WERI-Rb-1 (cell line): Measurements from ENCODE around the gene RNU7-1.

Experiments used
- DNase-seq: peaks from one replicate; pipeline ENCODE4 v3.0.0-alpha.2; 2020
- H3K27ac ChIP-seq: fragments of 250-450 bp; sonication (Bioruptor Pico); 2 replicates; pipeline ENCODE4 v1.5.1; 2020; ENCODE audit warnings: mild to moderate bottlenecking, moderate library complexity
- H3K27me3 ChIP-seq: fragments of 250-450 bp; sonication (Bioruptor Pico); 2 replicates; pipeline ENCODE4 v1.5.1; 2021; ENCODE audit warnings: mild to moderate bottlenecking, low read depth, moderate library complexity; ENCODE audit not compliant: insufficient read depth, severe bottlenecking
- H3K36me3 ChIP-seq: fragments of 250-450 bp; sonication (Bioruptor Pico); 2 replicates; pipeline ENCODE4 v1.5.1; 2020; ENCODE audit warnings: mild to moderate bottlenecking, moderate library complexity
- H3K4me3 ChIP-seq: 2 replicates; pipeline ENCODE4 v1.5.1; 2011; ENCODE audit warnings: low read depth, mild to moderate bottlenecking, control low read depth, low read length
- H3K9me3 ChIP-seq: fragments of 250-450 bp; sonication (Bioruptor Pico); 2 replicates; pipeline ENCODE4 v1.5.1; 2021; ENCODE audit warnings: mild to moderate bottlenecking, moderate library complexity; ENCODE audit not compliant: severe bottlenecking
- TF ChIP-seq, protein P1 (sequence below): IDR thresholded peaks from 2 replicates; pipeline ENCODE4 v1.5.1; 2011; ENCODE audit warnings: low read depth, mild to moderate bottlenecking, control low read depth, inconsistent platforms, low read length

Gene RNU7-1

GRCh38 chr12:6953442-6954315, 10.1 kb downstream of the RNU7-1 start:
- Histone ChIP-seq H3K27me3 (no peaks in the 10 kb centered on the region), H3K36me3 (no peaks in the 10 kb centered on the region), H3K9me3 (no peaks in the 10 kb centered on the region), H3K27ac (no peak overlapping the region), H3K4me3 (no peak overlapping the region)
- DNase-seq = no peak
- TF ChIP-seq, protein P1, sequence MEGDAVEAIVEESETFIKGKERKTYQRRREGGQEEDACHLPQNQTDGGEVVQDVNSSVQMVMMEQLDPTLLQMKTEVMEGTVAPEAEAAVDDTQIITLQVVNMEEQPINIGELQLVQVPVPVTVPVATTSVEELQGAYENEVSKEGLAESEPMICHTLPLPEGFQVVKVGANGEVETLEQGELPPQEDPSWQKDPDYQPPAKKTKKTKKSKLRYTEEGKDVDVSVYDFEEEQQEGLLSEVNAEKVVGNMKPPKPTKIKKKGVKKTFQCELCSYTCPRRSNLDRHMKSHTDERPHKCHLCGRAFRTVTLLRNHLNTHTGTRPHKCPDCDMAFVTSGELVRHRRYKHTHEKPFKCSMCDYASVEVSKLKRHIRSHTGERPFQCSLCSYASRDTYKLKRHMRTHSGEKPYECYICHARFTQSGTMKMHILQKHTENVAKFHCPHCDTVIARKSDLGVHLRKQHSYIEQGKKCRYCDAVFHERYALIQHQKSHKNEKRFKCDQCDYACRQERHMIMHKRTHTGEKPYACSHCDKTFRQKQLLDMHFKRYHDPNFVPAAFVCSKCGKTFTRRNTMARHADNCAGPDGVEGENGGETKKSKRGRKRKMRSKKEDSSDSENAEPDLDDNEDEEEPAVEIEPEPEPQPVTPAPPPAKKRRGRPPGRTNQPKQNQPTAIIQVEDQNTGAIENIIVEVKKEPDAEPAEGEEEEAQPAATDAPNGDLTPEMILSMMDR = no peak

DNA sequence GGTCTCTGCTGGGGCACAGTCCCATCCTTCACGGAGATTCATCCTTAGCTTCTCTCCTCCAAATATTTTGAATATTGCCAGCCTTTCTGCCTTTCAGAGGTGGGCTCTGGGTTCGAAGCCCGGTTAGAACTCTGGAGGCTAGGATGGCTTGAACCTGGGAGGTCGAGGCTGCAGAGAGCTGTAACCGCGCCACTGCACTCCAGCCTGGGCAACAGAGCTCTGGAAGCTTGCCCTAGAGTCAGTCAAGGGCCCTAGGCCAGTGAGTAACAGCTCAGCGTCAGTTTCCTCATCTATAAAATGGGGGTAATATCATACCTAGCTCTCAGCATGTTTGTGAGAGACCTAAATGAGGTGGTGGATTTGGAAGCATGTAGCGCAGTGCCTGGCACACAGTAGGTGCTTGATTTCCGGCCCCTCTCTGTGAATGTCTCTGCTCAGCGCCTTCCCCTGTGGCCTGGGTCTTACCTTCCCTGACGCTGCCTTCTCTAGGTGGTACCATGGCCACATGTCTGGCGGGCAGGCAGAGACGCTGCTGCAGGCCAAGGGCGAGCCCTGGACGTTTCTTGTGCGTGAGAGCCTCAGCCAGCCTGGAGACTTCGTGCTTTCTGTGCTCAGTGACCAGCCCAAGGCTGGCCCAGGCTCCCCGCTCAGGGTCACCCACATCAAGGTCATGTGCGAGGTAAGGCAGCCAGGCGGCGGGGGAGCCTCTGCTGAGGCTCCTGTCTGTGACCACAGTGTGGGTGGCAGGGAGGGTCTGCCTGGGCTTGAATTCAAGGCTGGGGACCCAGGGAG, 10.9 kb downstream of the RNU7-1 start:
- TF ChIP-seq, protein P1 = no peak
- Histone ChIP-seq H3K4me3 (no peak overlapping the region), H3K9me3 (no peaks in the 10 kb centered on the region), H3K36me3 (no peaks in the 10 kb centered on the region), H3K27me3 (no peaks in the 10 kb centered on the region), H3K27ac (no peak overlapping the region)
- DNase-seq = no peak

DNA sequence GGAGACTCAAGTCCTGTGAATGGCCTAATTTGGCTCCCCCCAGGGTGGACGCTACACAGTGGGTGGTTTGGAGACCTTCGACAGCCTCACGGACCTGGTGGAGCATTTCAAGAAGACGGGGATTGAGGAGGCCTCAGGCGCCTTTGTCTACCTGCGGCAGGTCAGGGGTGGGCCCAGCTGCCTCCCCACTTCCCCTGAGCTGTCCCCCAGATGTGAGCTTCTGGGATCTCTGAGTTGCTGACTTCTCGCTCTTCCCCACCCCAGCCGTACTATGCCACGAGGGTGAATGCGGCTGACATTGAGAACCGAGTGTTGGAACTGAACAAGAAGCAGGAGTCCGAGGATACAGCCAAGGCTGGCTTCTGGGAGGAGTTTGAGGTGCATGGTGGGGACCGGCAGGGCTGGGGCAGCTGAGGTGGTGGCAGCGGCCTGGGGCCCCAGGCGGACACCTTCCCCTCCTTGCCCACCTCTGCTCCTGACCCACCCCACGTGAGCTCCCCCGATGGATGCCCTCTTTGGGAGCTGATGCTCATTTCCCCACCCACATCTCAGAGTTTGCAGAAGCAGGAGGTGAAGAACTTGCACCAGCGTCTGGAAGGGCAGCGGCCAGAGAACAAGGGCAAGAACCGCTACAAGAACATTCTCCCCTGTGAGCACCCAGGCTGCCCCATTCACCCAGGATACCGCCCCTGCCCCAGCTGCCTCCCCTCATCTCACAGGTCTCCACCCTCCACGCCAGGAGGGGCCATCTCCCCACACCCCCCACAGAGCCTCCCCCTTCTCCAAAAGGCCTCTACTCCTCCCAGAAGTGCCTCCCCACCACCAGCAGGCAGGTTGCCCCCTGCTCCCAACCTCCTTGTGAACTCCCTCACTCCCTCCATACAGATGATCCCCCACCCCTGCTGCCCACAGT, 11.7 kb downstream of the RNU7-1 start:
- no peaks in the 10 kb centered on the region for H3K27me3 ChIP-seq
- H3K36me3 ChIP-seq = no peaks in the 10 kb centered on the region
- no peak overlapping the region for H3K4me3 ChIP-seq
- TF ChIP-seq, protein P1 = no peak
- DNase-seq = no peak
- H3K9me3 ChIP-seq = no peaks in the 10 kb centered on the region
- H3K27ac ChIP-seq = no peak overlapping the region

DNA sequence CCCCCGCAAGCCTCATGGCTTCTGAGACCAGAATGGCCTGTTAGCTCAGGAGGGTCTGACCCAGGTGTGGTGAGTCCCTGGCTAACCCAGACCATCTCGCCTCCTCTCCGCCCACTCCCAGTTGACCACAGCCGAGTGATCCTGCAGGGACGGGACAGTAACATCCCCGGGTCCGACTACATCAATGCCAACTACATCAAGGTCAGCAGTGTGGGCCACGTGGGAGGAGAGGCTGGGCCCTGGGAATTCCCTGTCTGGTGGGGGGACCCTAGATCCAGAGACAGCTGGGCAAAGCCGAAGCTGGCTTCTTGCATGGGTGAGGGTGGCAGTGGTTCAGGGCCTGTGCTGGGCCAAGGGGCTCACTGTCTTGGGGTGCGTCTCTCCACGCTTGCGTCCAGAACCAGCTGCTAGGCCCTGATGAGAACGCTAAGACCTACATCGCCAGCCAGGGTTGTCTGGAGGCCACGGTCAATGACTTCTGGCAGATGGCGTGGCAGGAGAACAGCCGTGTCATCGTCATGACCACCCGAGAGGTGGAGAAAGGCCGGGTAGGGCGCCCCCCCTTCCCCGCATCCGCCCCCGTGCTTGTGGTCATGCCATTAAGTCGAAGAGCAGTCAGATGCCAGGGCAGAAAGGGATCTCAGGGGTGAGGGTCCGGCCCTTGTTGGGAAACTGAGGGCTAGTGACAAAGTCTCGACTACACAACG, 12.6 kb downstream of the RNU7-1 start:
- H3K4me3 ChIP-seq = no peak overlapping the region
- no peak overlapping the region for H3K27ac ChIP-seq
- no peaks in the 10 kb centered on the region for H3K36me3 ChIP-seq
- no peaks in the 10 kb centered on the region for H3K9me3 ChIP-seq
- TF ChIP-seq, protein P1 = no peak
- DNase-seq = no peak
- no peaks in the 10 kb centered on the region for H3K27me3 ChIP-seq

DNA sequence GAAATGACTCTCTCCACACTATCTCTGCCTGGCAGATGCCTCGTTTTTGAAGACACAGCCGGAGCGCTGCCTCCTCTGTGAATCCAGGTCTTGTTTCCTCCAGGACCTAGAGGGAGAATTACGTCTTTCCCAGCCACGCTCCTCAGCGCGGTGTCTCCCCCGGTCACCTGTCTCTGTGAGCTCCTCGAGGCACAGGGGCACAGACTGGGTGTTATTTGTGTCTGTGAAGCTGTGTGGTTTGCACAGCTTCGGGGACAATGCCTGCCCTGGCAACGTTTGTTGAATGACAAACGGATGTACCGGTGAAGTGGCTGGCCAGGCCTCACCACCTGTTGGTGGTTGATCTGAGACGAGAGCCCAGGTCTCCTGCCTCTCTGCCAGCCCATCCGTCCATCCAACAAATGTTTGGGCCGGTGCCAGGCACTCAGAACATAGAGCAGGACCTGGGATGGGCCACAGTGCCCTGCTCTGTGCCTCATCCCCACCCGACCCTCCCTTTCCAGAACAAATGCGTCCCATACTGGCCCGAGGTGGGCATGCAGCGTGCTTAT, 13.6 kb downstream of the RNU7-1 start:
- no peaks in the 10 kb centered on the region for H3K27me3 ChIP-seq
- no peaks in the 10 kb centered on the region for H3K36me3 ChIP-seq
- H3K4me3 ChIP-seq = no peak overlapping the region
- no peaks in the 10 kb centered on the region for H3K9me3 ChIP-seq
- TF ChIP-seq, protein P1 = no peak
- DNase-seq = no peak
- H3K27ac ChIP-seq = no peak overlapping the region
